Smooth muscle cell of the pulmonary artery (primary cell): ENCODE measurements around the gene GRK3. TPM values are rescaled to one million over a fixed set of nuclear protein-coding genes. Genes with fewer than 3 reads are reported as not detected.

Experiments used
- total RNA-seq: library from RNA; depleted of rRNA; stranded (reverse); fragments of >200 nt; gene quantifications from 2 replicates; pipeline ENCODE4 v1.2.3, GENCODE V29; 2014

GRK3 gene
- 1.2 and 2.3 TPM in 2 replicates for total RNA-seq

DNA sequence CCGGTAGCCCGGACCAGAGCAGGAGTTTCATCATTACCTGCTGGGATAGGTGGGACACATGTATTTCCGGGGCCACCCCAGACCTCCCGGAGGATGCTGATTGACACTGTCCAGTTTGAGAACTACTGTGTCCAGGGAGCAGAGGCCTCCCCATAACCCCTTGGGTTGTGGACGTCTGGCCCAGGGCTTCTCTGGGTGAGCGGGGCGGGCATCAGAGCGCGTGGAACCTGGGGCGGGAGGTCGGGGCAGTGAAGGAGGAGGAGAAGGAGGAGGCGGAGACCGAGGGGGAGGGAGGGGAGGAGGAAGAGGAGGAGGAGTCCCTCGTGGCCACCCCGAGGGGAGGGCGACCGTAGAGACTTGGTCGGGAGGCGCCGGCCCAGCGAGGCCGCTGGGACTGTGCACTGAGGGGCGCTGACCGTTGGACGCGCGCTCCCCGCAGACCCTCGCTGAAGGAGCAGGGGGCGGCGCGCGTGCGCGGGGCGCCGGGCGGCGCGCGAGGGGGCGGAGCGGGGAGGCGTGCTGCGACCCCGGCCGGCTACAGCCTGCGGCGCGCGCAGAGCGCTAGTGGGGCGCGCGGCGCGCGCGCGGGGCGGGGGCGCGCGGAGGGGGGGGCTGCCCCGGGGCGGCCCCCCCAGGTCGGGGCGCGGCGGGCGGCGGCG is at the start of gene GRK3:
TSS of gene GRK3 (plus strand) at position 356 of the 659 bp plus-strand sequence. CDS start 366 bp downstream, outside the sequence.

DNA sequence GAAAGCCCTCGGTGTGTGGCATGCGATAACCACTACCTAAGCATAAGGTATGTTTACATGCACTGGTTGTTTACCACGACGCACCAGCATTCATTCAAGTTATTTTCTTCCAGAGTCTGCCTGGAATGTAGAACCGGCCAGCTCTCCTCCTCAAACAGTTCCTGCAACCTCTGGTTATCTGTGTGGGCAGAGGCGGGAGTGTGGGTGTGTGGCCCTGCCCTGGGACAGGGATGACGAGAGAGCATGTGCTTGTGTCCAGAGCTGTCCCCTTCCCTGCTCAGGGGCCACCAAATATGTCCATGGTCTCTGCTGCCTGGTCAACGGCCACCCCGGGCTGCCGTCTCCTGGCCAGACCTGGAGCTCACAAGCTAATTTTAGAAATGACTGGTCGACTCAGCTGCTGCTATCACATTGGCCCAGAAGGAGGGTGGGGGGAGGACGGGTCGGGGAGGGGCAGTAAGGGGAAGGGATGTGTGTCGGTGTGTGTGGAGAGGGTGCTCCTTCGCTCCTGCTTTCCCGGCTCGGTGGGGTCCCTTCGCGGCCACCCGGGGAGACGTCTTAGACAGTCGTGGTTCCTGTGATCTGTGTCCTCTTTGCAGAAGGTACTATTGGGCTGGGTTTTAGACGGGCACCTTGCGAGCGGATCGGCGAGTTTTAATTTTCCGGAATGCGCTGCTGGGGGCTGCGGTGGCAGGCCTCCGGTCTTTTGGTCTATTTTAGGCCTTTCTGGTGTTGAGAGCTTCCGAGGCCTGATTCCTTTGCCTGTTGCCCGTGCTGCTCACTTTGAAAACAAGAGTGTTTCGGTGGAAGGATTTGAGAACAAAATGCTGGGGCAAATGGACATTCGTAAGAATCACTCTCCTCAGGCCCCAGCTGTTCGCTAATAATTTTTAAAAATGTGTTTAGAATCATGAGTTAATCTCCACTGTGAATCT is 177.5 kb downstream of the GRK3 start, which contains the start of gene MYO18B:
TSS of gene MYO18B (plus strand) at position 497 of the 935 bp plus-strand sequence. CDS start 18,905 bp downstream, outside the sequence.

Other genes with a start within 250 kb of the GRK3 start
- 4.1 and 17.6 TPM in 2 replicates for gene MYO18B, start 177.5 kb downstream of the GRK3 start, total RNA-seq